Trophoblast cell (in vitro differentiated cells and primary cell): ENCODE measurements around the gene ZNF763. TPM values are rescaled to one million over a fixed set of nuclear protein-coding genes. Genes with fewer than 3 reads are reported as not detected.
"Not testable (repeated sequence)": the region's sequence is repeated elsewhere in the genome, so short reads cannot be mapped to it uniquely, and the experiment has no call there.

Source experiments
- DNase-seq, 2 donors: peaks; one replicate each; pipeline ENCODE4 v3.0.0-alpha.2; 2016
- H2AFZ ChIP-seq: 2 replicates; pipeline ENCODE4 v1.6.1; 2013; ENCODE audit warnings: low read length, moderate library complexity, mild to moderate bottlenecking; ENCODE audit not compliant: insufficient read depth, poor library complexity
- H2AK5ac ChIP-seq: 2 replicates; pipeline ENCODE4 v1.6.1; 2013; ENCODE audit warnings: mild to moderate bottlenecking, low read length
- H2BK120ac ChIP-seq: 2 replicates; pipeline ENCODE4 v1.6.1; 2013; ENCODE audit warnings: low read length, mild to moderate bottlenecking, moderate library complexity; ENCODE audit not compliant: insufficient read depth, poor library complexity
- H2BK12ac ChIP-seq: 2 replicates; pipeline ENCODE4 v1.6.1; 2013; ENCODE audit warnings: mild to moderate bottlenecking, low read length, moderate library complexity
- H2BK5ac ChIP-seq: 2 replicates; pipeline ENCODE4 v1.6.1; 2013; ENCODE audit warnings: low read length, low read depth, moderate library complexity, mild to moderate bottlenecking; ENCODE audit not compliant: poor library complexity
- H3K14ac ChIP-seq: 2 replicates; pipeline ENCODE4 v1.6.1; 2013; ENCODE audit warnings: mild to moderate bottlenecking, low read length
- H3K18ac ChIP-seq: 2 replicates; pipeline ENCODE4 v1.6.1; 2013; ENCODE audit warnings: mild to moderate bottlenecking, low read length
- H3K23ac ChIP-seq: 2 replicates; pipeline ENCODE4 v1.6.1; 2013; ENCODE audit warnings: low read length
- H3K27ac ChIP-seq: 2 replicates; pipeline ENCODE4 v1.5.1; 2013; ENCODE audit warnings: low read depth, mild to moderate bottlenecking, inconsistent platforms, low read length, moderate library complexity
- H3K27me3 ChIP-seq: 2 replicates; pipeline ENCODE4 v1.6.1; 2013; ENCODE audit warnings: inconsistent platforms, mild to moderate bottlenecking, low read length, moderate library complexity; ENCODE audit not compliant: insufficient read depth
- H3K36me3 ChIP-seq, 2 experiments: 1 replicate in 1 of 2; 2 replicates in 1 of 2; pipeline ENCODE4 v1.6.1; 2013; ENCODE audit warnings: low read length in 2 of 2, mild to moderate bottlenecking in 2 of 2, moderate library complexity in 1 of 2; ENCODE audit not compliant: insufficient read depth in 2 of 2, control insufficient read depth in 1 of 2
- H3K4ac ChIP-seq: 2 replicates; pipeline ENCODE4 v1.6.1; 2013; ENCODE audit warnings: low read depth, mild to moderate bottlenecking, low read length, moderate library complexity
- H3K4me1 ChIP-seq, 2 experiments: 1 replicate in 1 of 2; 2 replicates in 1 of 2; pipeline ENCODE4 v1.6.1; 2013; ENCODE audit warnings: low read length in 2 of 2, mild to moderate bottlenecking in 2 of 2, moderate library complexity in 1 of 2; ENCODE audit not compliant: insufficient read depth in 2 of 2, control insufficient read depth in 1 of 2
- H3K4me2 ChIP-seq: 2 replicates; pipeline ENCODE4 v1.6.1; 2013; ENCODE audit warnings: inconsistent platforms, mild to moderate bottlenecking, low read length, moderate library complexity
- H3K4me3 ChIP-seq: 2 replicates; pipeline ENCODE4 v1.5.1; 2013; ENCODE audit warnings: mild to moderate bottlenecking, low read depth, low read length, inconsistent platforms
- H3K79me1 ChIP-seq: one replicate; pipeline ENCODE4 v1.6.1; 2013; ENCODE audit warnings: low read length
- H3K79me2 ChIP-seq: 2 replicates; pipeline ENCODE4 v1.6.1; 2013; ENCODE audit warnings: low read length, mild to moderate bottlenecking; ENCODE audit not compliant: control insufficient read depth, insufficient read depth, poor library complexity
- H3K9ac ChIP-seq: 2 replicates; pipeline ENCODE4 v1.6.1; 2013; ENCODE audit warnings: mild to moderate bottlenecking, low read length
- H3K9me3 ChIP-seq: 2 replicates; pipeline ENCODE4 v1.6.1; 2013; ENCODE audit warnings: low read depth, mild to moderate bottlenecking, control low read depth, inconsistent platforms, low read length; ENCODE audit not compliant: insufficient read depth
- H4K12ac ChIP-seq: 2 replicates; pipeline ENCODE4 v1.6.1; 2013; ENCODE audit warnings: low read depth, mild to moderate bottlenecking, low read length, moderate library complexity
- H4K8ac ChIP-seq: 2 replicates; pipeline ENCODE4 v1.6.1; 2013; ENCODE audit warnings: low read depth, mild to moderate bottlenecking, low read length, moderate library complexity
- H4K91ac ChIP-seq: one replicate; pipeline ENCODE4 v1.6.1; 2013; ENCODE audit warnings: low read depth, mild to moderate bottlenecking, low read length, moderate library complexity
- WGBS: extraction: QIAGEN DNeasy Blood & Tissue Kit; methylation state at CpG from one replicate; pipeline ENCODE4 v1.1.7; 2013; ENCODE audit warnings: missing lambda C conversion rate; ENCODE audit not compliant: insufficient read length, insufficient coverage; ENCODE audit errors: extremely low coverage; 5-methylcytosine and 5-hydroxymethylcytosine counted together
- polyA plus RNA-seq: library from polyadenylated mRNA; stranded (reverse); fragments of 200-250 nt; gene quantifications from 2 replicates; pipeline ENCODE4 v1.2.3, GENCODE V29; 2013

The ZNF763 gene
- polyA plus RNA-seq = 1.9 and 2.1 TPM in 2 replicates

- Histone ChIP-seq H4K91ac (peak within 1 kb of the TSS; percentile 57), H3K4me2 (peak within 1 kb of the TSS; percentile 82), H4K8ac (peak within 1 kb of the TSS; percentile 84), H2BK12ac (peak within 1 kb of the TSS; percentile 29), H3K36me3 (no peaks in the 10 kb centered on the region), H2BK5ac (peak within 1 kb of the TSS; percentile 28), H3K4me1 (peaks cover 4 to 7% of the 10 kb centered on the region in 2 experiments), H3K79me1 (peaks cover 5% of the 10 kb centered on the region), H3K4me3 (peak within 1 kb of the TSS; percentile 75), H4K12ac (peak within 1 kb of the TSS; percentile 77), H3K23ac (no peak within 1 kb of the TSS), H2BK120ac (no peak within 1 kb of the TSS), H2AK5ac (peak within 1 kb of the TSS; percentile 70), H3K18ac (peak within 1 kb of the TSS; percentile 40), H3K4ac (peak within 1 kb of the TSS; percentile 3), H2AFZ (peak within 1 kb of the TSS; percentile 84), H3K9ac (peak within 1 kb of the TSS; percentile 55), H3K27me3 (no peaks in the 10 kb centered on the region), H3K27ac (peak within 1 kb of the TSS; percentile 66), H3K9me3 (no peaks in the 10 kb centered on the region), H3K79me2 (no peaks in the 10 kb centered on the region), H3K14ac (peak within 1 kb of the TSS; percentile 8)
- no CpG with 5 or more reads among the region's 47 CpGs for WGBS
- DNase-seq = peak; percentile 91 to 93
These were observed at the start of gene ZNF763 for GRCh38 chr19:11964858-11965645. ZNF763 (plus strand) TSS chr19:11965040; CDS start chr19:11965209, 169 bp downstream.

DNA sequence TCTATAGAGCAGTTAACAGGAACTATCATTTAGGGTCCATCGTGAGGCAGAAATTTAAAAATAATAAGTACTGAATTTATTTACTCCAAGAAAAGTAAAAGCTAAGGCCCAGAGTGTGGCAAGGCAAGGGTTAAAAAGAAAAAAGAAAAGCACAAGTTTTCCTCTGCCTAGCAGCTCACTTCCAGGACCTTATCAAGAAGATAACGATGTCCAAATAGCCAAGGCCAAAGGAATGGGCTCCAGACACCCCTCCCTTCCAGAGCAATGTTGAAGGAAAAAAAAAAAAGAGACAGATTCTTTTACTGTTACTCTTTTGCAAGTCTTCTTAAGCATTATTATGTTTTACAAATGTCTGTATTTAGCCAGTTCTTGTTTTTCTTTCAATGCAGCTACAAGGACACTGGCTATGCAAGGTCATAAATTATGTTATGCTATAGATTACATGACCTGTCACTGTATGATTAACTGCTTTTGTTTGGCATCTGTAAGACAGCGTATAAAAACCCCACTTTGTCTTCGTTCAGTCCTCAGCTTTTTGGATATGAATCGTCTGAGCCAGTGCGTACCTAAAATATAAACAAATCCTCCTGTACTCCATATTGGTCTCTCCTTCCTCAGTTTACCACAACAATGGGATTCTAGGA lies 42.9 kb upstream of the ZNF763 start:
- H3K36me3 ChIP-seq = no peaks in the 10 kb centered on the region
- no peak overlapping the region for H3K4me2 ChIP-seq
- H3K23ac ChIP-seq = no peak overlapping the region
- no peak overlapping the region for H2BK120ac ChIP-seq
- H3K4ac ChIP-seq = no peak overlapping the region
- no peak overlapping the region for H4K91ac ChIP-seq
- no peak overlapping the region for H3K9ac ChIP-seq
- no peak overlapping the region for H3K27ac ChIP-seq
- H3K14ac ChIP-seq = no peak overlapping the region
- H3K4me1 ChIP-seq = peaks cover 0 to 7% of the 10 kb centered on the region in 2 experiments
- H4K8ac ChIP-seq = no peak overlapping the region
- peaks cover 6% of the 10 kb centered on the region for H3K79me1 ChIP-seq
- no peak overlapping the region for H2BK5ac ChIP-seq
- H2BK12ac ChIP-seq = no peak overlapping the region
- no peak overlapping the region for H2AFZ ChIP-seq
- no peak overlapping the region for H3K4me3 ChIP-seq
- peaks cover 5% of the 10 kb centered on the region for H3K79me2 ChIP-seq
- peaks cover 5% of the 10 kb centered on the region for H3K9me3 ChIP-seq
- H4K12ac ChIP-seq = no peak overlapping the region
- H3K27me3 ChIP-seq = no peaks in the 10 kb centered on the region
- DNase-seq = peak in 1 of 2 donors; percentile 3
- no CpG with 5 or more reads among the region's 6 CpGs for WGBS
- H3K18ac ChIP-seq = no peak overlapping the region
- no peak overlapping the region for H2AK5ac ChIP-seq

- H2AK5ac ChIP-seq = no peak within 1 kb of the TSS
- peak within 1 kb of the TSS; percentile 55 for H3K4ac ChIP-seq
- H2BK120ac ChIP-seq = peak within 1 kb of the TSS; percentile 65
- no CpG with 5 or more reads among the region's 53 CpGs for WGBS
- peak; percentile 97 to 98 for DNase-seq
- H3K18ac ChIP-seq = peak within 1 kb of the TSS; percentile 82
- peaks cover 5% of the 10 kb centered on the region for H3K79me2 ChIP-seq
- peak within 1 kb of the TSS; percentile 57 for H2AFZ ChIP-seq
- peak within 1 kb of the TSS; percentile 100 for H3K4me2 ChIP-seq
- peak within 1 kb of the TSS; percentile 91 for H3K9ac ChIP-seq
- peak within 1 kb of the TSS; percentile 88 for H4K91ac ChIP-seq
- H3K79me1 ChIP-seq = peaks cover 6% of the 10 kb centered on the region
- H3K9me3 ChIP-seq = no peaks in the 10 kb centered on the region
- H3K36me3 ChIP-seq = peaks cover 0 to 4% of the 10 kb centered on the region in 2 experiments
- peak within 1 kb of the TSS; percentile 76 for H4K12ac ChIP-seq
- no peak within 1 kb of the TSS for H2BK12ac ChIP-seq
- peak within 1 kb of the TSS; percentile 82 for H3K27ac ChIP-seq
- peak within 1 kb of the TSS; percentile 82 for H3K14ac ChIP-seq
- peaks cover 0 to 7% of the 10 kb centered on the region in 2 experiments for H3K4me1 ChIP-seq
- peak within 1 kb of the TSS; percentile 85 for H4K8ac ChIP-seq
- H3K4me3 ChIP-seq = peak within 1 kb of the TSS; percentile 85
- H3K27me3 ChIP-seq = no peaks in the 10 kb centered on the region
- H3K23ac ChIP-seq = no peak within 1 kb of the TSS
- H2BK5ac ChIP-seq = peak within 1 kb of the TSS; percentile 62
These were observed 39.8 kb upstream of the ZNF763 start, which contains the start of gene ZNF700 for GRCh38 chr19:11924886-11925650. ZNF700 (plus strand) TSS chr19:11925107; CDS start chr19:11925211, 104 bp downstream.

- no CpG with 5 or more reads among the region's 10 CpGs for WGBS
- peak in 1 of 2 donors; percentile 71 for DNase-seq
- H3K79me2 ChIP-seq, H3K79me1 ChIP-seq, H3K36me3 ChIP-seq, H3K27me3 ChIP-seq, H2BK120ac ChIP-seq, H2AK5ac ChIP-seq, H2BK12ac ChIP-seq, H3K23ac ChIP-seq, H3K4me1 ChIP-seq, H3K9me3 ChIP-seq: not testable (repeated sequence)
- Histone ChIP-seq H3K27ac (peak overlapping the region; percentile 82), H3K18ac (peak overlapping the region; percentile 82), H4K8ac (peak overlapping the region; percentile 85), H3K14ac (peak overlapping the region; percentile 82), H3K4me2 (peak overlapping the region; percentile 100), H3K4me3 (peak overlapping the region; percentile 85), H3K9ac (peak overlapping the region; percentile 91), H2AFZ (peak overlapping the region; percentile 57), H4K91ac (peak overlapping the region; percentile 88), H4K12ac (peak overlapping the region; percentile 76), H3K4ac (peak overlapping the region; percentile 55), H2BK5ac (peak overlapping the region; percentile 62)
These were observed 39.1 kb upstream of the ZNF763 start for GRCh38 chr19:11925651-11926187.
